KOPT-K1 (cell line): ENCODE data around the gene RRP36.

Experiments
- H3K27ac ChIP-seq: fragments of 200-600 bp; sonication (generic); 2 replicates; pipeline ENCODE4 v1.5.1; 2016; ENCODE audit warnings: antibody characterized with exemption, mild to moderate bottlenecking, low read depth, low read length; ENCODE audit not compliant: poor library complexity, severe bottlenecking
- H3K36me3 ChIP-seq: fragments of 200-600 bp; sonication (generic); 2 replicates; pipeline ENCODE4 v1.5.1; 2017; ENCODE audit warnings: antibody characterized with exemption, mild to moderate bottlenecking, low read length, moderate library complexity; ENCODE audit not compliant: insufficient read depth
- H3K9me3 ChIP-seq: fragments of 200-600 bp; sonication (generic); 2 replicates; pipeline ENCODE4 v1.5.1; 2017; ENCODE audit warnings: antibody characterized with exemption, low read length, mild to moderate bottlenecking; ENCODE audit not compliant: insufficient read depth, poor library complexity, severe bottlenecking

RRP36 gene

DNA sequence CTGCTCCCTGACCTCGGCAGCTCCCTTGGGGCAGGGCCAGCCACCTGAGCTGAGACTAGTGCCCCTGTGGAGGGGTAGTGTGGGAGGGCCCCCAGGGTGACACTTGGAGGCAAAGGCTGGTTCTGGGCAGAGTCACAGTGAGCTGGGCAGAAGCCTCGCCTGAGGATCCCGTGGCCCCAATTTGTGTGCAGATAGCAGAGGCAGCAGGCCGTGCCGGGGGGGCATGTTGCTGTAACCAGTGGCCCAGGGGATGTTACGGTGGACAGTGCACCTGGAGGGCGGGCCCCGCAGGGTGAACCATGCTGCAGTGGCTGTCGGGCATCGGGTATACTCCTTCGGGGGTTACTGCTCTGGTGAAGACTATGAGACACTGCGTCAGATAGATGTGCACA lies 4.5 kb upstream of the RRP36 start:
- no peak overlapping the region for H3K27ac ChIP-seq
- peaks cover 53% of the 10 kb centered on the region for H3K36me3 ChIP-seq
- no peaks in the 10 kb centered on the region for H3K9me3 ChIP-seq

GRCh38 chr6:43019152-43019551 lies 2.3 kb upstream of the RRP36 start:
- Histone ChIP-seq H3K27ac (no peak overlapping the region), H3K9me3 (no peaks in the 10 kb centered on the region), H3K36me3 (peaks cover 58% of the 10 kb centered on the region)

GRCh38 chr6:43020052-43020705 lies 1.2 kb upstream of the RRP36 start:
- H3K9me3 ChIP-seq: no peaks in the 10 kb centered on the region
- H3K27ac ChIP-seq: no peak overlapping the region
- H3K36me3 ChIP-seq: peaks cover 68% of the 10 kb centered on the region

GRCh38 chr6:43020847-43021246 lies 576 bp upstream of the RRP36 start:
- Histone ChIP-seq H3K27ac (peak overlapping the region; percentile 84), H3K36me3 (peaks cover 75% of the 10 kb centered on the region), H3K9me3 (no peaks in the 10 kb centered on the region)

DNA sequence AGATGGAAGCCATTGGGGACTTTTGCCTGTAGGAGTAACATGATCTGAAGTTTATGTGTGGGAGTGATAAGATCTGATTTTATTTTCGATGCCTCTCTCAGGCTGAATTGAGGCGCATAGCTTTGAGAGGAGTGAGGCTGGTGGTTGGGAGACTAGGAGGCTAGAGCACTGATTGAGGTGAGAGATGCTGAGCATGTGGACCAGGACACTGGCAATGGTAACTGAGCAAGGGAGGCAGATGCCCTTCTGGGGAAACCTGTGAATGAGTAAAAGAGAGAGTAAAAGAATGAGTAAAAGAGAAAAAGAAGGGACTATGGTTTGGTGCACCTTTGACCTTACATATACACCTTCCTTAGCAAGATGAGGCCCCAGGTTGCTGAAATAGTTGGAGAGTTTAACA lies 3.0 kb downstream of the RRP36 start:
- H3K36me3 ChIP-seq: peaks cover 80% of the 10 kb centered on the region
- no peaks in the 10 kb centered on the region for H3K9me3 ChIP-seq
- no peak overlapping the region for H3K27ac ChIP-seq

GRCh38 chr6:43026365-43026764 lies 4.9 kb downstream of the RRP36 start:
- Histone ChIP-seq H3K27ac (no peak overlapping the region), H3K36me3 (peaks cover 83% of the 10 kb centered on the region), H3K9me3 (no peaks in the 10 kb centered on the region)

GRCh38 chr6:43029120-43029519 lies 7.7 kb downstream of the RRP36 start:
- Histone ChIP-seq H3K27ac (no peak overlapping the region), H3K36me3 (peaks cover 97% of the 10 kb centered on the region), H3K9me3 (no peaks in the 10 kb centered on the region)

GRCh38 chr6:43032326-43032725 lies 10.9 kb downstream of the RRP36 start:
- Histone ChIP-seq H3K27ac (no peak overlapping the region), H3K36me3 (peaks cover 92% of the 10 kb centered on the region), H3K9me3 (no peaks in the 10 kb centered on the region)

- Histone ChIP-seq H3K36me3 (peaks cover 92% of the 10 kb centered on the region), H3K9me3 (no peaks in the 10 kb centered on the region), H3K27ac (no peak overlapping the region)
These were observed 12.2 kb downstream of the RRP36 start for GRCh38 chr6:43033496-43034189.

DNA sequence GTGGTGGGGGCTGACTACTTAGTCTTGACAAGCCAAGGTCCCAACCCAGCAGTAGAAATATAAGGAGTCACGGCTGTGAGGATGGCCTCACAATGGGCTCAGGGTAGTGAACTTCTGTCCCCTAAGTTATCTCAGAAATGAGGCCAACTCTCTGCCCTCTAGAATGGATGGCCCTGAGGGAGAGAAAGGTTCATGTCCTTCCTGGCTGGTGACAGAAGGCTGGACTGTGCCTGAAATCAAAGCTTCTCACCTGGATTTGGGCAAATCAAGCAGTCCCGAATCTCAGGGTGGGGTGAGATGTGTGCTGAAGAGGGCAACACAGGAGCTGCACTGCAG lies 12.7 kb downstream of the RRP36 start:
- Histone ChIP-seq H3K36me3 (peaks cover 92% of the 10 kb centered on the region), H3K27ac (no peak overlapping the region), H3K9me3 (no peaks in the 10 kb centered on the region)

DNA sequence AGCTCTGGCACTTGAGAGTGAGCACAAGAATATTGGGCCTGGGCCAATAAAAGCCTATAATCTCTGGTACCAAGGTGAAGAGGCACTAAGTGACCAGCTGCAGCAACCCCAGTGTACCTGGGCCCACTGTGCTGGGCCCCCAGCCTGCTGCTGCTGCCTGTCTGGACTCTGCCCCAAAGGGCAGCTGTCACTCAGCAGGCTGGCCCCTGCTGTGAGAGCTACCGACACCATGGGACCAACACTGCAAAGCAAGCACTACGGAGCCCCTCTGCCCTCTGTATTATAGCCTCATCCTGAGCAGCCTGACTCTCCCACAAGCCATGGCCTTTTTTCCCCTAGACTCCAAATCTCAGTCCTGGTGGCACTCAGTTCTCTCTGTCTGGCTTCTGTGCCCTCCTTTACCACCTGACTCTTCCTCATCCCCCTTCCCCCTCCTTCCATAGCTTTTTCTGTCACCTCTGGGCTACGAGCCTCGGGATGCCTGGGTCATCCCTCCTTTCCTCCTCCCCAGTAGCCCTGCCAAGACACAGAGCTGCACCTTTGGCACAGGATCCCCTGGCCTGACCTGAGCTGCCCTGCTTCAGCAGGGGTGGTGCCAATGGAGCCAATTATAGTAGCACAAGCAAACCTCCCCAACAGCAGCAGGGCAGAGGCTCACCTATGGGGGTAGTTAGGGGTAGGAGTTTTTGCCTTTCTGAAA lies 14.2 kb downstream of the RRP36 start:
- H3K36me3 ChIP-seq: peaks cover 91% of the 10 kb centered on the region
- H3K27ac ChIP-seq: no peak overlapping the region

GRCh38 chr6:43036712-43037111 lies 15.3 kb downstream of the RRP36 start:
- H3K27ac ChIP-seq: no peak overlapping the region
- peaks cover 92% of the 10 kb centered on the region for H3K36me3 ChIP-seq
- H3K9me3 ChIP-seq: no peaks in the 10 kb centered on the region

More for the DNA sequence above, 14.2 kb downstream of the RRP36 start:
- H3K9me3 ChIP-seq: no peaks in the 10 kb centered on the region

DNA sequence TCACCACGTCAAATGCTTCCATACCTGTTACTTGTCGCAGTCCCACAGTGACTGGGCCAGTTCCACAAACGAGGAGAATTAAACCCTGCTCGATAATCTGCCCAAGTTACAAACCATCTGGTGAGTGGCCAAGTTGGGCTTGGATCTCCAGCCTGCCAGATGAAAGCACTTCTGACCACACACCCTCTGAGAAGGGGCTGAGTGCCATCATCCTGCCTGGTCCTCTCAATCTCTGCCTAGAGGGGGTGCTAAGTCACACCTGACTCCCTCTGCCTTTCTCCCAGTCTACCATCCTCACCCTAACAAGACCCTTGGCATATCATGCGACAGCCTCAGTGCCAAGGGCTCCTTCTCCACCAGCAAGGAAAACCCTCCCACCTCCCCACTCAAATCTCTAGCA lies 15.8 kb downstream of the RRP36 start:
- no peaks in the 10 kb centered on the region for H3K9me3 ChIP-seq
- peaks cover 89% of the 10 kb centered on the region for H3K36me3 ChIP-seq
- H3K27ac ChIP-seq: no peak overlapping the region

DNA sequence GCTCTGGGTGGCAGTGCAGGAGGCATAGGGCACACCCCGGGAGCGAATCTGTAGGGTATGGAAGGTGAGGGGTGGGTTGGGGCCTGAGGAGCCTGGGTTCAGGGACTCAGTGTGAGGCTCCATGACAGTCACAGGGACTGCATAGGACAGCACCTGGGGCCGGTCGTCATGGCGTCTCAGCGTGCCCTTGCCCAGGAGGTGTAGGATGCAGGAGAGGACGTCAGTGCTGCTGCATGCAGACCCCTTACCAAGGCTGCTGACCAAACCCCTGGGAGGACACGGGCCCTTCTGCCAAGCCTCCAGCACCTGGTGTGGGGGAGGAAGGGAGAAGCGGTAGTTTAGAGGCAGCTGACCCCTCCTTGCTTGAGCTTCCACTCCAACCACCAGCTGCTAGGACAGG lies 16.3 kb downstream of the RRP36 start:
- H3K27ac ChIP-seq: no peak overlapping the region
- H3K36me3 ChIP-seq: peaks cover 89% of the 10 kb centered on the region
- H3K9me3 ChIP-seq: no peaks in the 10 kb centered on the region

GRCh38 chr6:43038727-43039126 lies 17.3 kb downstream of the RRP36 start:
- no peaks in the 10 kb centered on the region for H3K9me3 ChIP-seq
- H3K36me3 ChIP-seq: peaks cover 89% of the 10 kb centered on the region
- no peak overlapping the region for H3K27ac ChIP-seq
